Body of pancreas (tissue), 4 donors: Measurements from ENCODE around the gene RAB40C. TPM values are rescaled to one million over a fixed set of nuclear protein-coding genes. Genes with fewer than 3 reads are reported as not detected.

ENCODE experiments used
- ATAC-seq: fragments of 150-250 bp; one replicate; pipeline ENCODE4 v1.9.1; 2016
- DNase-seq, 4 donors: peaks; one replicate each; pipeline ENCODE4 v3.0.0-alpha.2; 2019
- H3K27ac ChIP-seq, 4 donors: fragments of 200-600 bp; sonication (generic); 1 replicate in 3 of 4; 2 replicates in 1 of 4; pipeline versions ENCODE4 v1.5.1 to v1.6.1; 2016 to 2019; ENCODE audit warnings: mild to moderate bottlenecking in 1 of 4, mixed read lengths in 1 of 4, moderate library complexity in 1 of 4
- H3K27me3 ChIP-seq, 2 donors: fragments of 200-600 bp; sonication (generic); one replicate each; pipeline ENCODE4 v1.6.0; 2016; ENCODE audit warnings: mild to moderate bottlenecking in 1 of 2
- H3K36me3 ChIP-seq, 2 donors: fragments of 200-600 bp; sonication (generic); replicated peaks in 1 of 2; 2 replicates each; pipeline ENCODE4 v1.5.1; 2016; ENCODE audit warnings: low read depth in 2 of 2; ENCODE audit not compliant: insufficient read depth in 1 of 2
- H3K4me1 ChIP-seq: fragments of 200-600 bp; sonication (generic); one replicate; pipeline ENCODE4 v1.6.0; 2016
- H3K4me3 ChIP-seq, 2 donors: fragments of 200-600 bp; sonication (generic); 1 replicate in 1 of 2; 2 replicates in 1 of 2; pipeline ENCODE4 v1.5.1; 2016 to 2019
- H3K9me3 ChIP-seq, 3 donors: fragments of 200-600 bp; sonication (generic); 1 replicate in 2 of 3; 2 replicates in 1 of 3; pipeline ENCODE4 v1.5.1; 2016
- POLR2A ChIP-seq, 3 donors: fragments of 450-650 bp; IDR thresholded peaks; one replicate each; pipeline ENCODE4 v1.6.1; 2016; ENCODE audit warnings: antibody characterized with exemption in 3 of 3, mild to moderate bottlenecking in 2 of 3
- WGBS, 2 donors: methylation state at CpG; one replicate each; pipeline ENCODE4 v1.1.5; 2017; 5-methylcytosine and 5-hydroxymethylcytosine counted together
- intact Hi-C: fragments of 100-400 bp; cut with DNase I; formaldehyde crosslinking; loops from one replicate; pipeline ENCODE4 v1.15.1; 2023
- total RNA-seq, 2 donors: library from RNA; depleted of rRNA; stranded (reverse); fragments of >200 nt; gene quantifications; one replicate each; pipeline ENCODE4 v1.1.0, GENCODE V29; 2016
- TF ChIP-seq, protein P1 (sequence below), 7 experiments: fragments of 450-650 bp in 4 of 7; fragments of 200-600 bp in 3 of 7; sonication (generic) in 3 of 7; IDR thresholded peaks; one replicate each; pipeline ENCODE4 v1.5.1; 2016 to 2019; ENCODE audit warnings: antibody characterized with exemption in 7 of 7

The RAB40C gene
- total RNA-seq, 2 donors from 2014 or later, result 37.2 to 41.0 TPM

DNA sequence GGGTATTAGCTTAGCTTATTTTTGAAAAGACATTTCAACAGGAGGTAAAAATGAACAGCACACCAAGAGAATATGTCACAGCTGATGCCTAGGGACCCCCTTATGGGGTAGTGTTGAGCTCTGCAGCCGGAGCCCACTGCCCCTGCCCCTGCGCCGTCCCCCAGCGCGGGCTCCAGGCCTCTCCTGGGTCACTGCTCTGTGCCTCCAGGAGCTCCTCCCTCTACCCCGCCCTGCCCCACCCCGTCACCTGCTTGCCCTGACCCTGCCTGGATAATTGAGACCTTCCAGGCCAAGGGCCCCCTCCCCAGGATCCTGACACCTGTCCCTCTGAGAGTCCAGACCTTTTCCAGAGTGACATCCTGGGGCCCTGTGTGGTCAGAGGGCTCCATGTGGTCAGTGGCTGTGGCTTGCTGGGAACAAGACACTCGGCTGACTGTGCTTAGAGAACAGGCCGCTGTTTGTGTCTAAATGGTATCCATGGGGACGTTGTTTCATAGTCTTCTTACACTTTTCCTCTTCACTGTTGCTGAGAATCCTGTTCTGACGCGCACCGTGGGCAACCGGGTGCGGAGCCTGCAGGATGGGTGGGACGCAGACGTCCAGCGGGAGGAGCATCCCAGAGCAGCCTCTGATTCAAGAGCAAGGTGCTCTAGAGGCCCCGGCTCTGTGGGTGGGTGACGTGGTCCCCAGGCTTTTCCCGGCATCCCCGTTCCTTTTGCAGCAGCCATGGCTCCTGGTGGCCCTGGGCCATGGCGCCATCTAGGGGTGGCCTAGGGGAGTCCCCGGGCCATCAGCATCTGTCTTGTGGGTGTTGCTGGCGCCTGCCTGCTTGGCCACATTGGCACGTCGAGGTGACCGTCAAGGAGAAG is 20.9 kb downstream of the RAB40C start:
- ATAC-seq (peak; percentile 86), DNase-seq (peak; percentile 73 to 81 (median 77))
- H3K36me3 ChIP-seq, result no peaks in the 10 kb centered on the region
- H3K27me3 ChIP-seq, result no peaks in the 10 kb centered on the region
- TF ChIP-seq, protein P1, sequence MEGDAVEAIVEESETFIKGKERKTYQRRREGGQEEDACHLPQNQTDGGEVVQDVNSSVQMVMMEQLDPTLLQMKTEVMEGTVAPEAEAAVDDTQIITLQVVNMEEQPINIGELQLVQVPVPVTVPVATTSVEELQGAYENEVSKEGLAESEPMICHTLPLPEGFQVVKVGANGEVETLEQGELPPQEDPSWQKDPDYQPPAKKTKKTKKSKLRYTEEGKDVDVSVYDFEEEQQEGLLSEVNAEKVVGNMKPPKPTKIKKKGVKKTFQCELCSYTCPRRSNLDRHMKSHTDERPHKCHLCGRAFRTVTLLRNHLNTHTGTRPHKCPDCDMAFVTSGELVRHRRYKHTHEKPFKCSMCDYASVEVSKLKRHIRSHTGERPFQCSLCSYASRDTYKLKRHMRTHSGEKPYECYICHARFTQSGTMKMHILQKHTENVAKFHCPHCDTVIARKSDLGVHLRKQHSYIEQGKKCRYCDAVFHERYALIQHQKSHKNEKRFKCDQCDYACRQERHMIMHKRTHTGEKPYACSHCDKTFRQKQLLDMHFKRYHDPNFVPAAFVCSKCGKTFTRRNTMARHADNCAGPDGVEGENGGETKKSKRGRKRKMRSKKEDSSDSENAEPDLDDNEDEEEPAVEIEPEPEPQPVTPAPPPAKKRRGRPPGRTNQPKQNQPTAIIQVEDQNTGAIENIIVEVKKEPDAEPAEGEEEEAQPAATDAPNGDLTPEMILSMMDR (IDR thresholded peaks at IDR 0.05), result peak; percentile 68 to 88 (median 78)
- no peak for TF ChIP-seq POLR2A (IDR thresholded peaks at IDR 0.05)
- peak overlapping the region in 2 of 4 donors; percentile 3 to 41 for H3K27ac ChIP-seq
- no peaks in the 10 kb centered on the region for H3K9me3 ChIP-seq
- intact Hi-C loops, result no loop called here
- no peak overlapping the region for H3K4me3 ChIP-seq
- H3K4me1 ChIP-seq, result peaks cover 18% of the 10 kb centered on the region
- 52 to 53% methylated on average over 16 to 26 of the region's 28 CpGs for WGBS, 2 donors

DNA sequence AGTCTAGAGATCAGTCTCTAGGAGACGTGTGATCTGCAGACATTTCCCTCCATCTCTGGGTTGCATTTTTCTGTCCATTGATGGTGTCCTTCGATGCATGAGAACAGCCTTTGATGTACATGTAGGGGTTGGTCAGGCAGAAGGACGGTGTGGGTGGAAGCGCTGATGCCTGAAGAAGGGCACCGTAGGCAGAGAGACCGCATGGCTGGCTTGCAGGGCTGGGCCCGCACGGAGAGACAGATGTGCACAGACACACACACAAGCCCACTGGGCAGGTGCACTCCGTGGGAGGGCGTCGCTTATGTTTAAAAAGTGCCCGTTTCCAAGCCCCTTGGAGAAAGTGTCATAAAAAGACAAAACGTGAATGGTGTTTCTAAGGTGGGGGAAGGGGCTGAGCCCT is 25.3 kb downstream of the RAB40C start:
- ATAC-seq (no peak), DNase-seq (no peak)
- 92 to 94% methylated on average over 9 to 13 of the region's 13 CpGs for WGBS, 2 donors
- Histone ChIP-seq H3K4me1 (peaks cover 13% of the 10 kb centered on the region), H3K27ac (no peak overlapping the region), H3K9me3 (no peaks in the 10 kb centered on the region), H3K36me3 (no peaks in the 10 kb centered on the region), H3K27me3 (no peaks in the 10 kb centered on the region), H3K4me3 (no peak overlapping the region)
- TF ChIP-seq, protein P1 (IDR thresholded peaks at IDR 0.05), result no peak
- TF ChIP-seq POLR2A (IDR thresholded peaks at IDR 0.05), result no peak
- intact Hi-C loops, result no loop called here

DNA sequence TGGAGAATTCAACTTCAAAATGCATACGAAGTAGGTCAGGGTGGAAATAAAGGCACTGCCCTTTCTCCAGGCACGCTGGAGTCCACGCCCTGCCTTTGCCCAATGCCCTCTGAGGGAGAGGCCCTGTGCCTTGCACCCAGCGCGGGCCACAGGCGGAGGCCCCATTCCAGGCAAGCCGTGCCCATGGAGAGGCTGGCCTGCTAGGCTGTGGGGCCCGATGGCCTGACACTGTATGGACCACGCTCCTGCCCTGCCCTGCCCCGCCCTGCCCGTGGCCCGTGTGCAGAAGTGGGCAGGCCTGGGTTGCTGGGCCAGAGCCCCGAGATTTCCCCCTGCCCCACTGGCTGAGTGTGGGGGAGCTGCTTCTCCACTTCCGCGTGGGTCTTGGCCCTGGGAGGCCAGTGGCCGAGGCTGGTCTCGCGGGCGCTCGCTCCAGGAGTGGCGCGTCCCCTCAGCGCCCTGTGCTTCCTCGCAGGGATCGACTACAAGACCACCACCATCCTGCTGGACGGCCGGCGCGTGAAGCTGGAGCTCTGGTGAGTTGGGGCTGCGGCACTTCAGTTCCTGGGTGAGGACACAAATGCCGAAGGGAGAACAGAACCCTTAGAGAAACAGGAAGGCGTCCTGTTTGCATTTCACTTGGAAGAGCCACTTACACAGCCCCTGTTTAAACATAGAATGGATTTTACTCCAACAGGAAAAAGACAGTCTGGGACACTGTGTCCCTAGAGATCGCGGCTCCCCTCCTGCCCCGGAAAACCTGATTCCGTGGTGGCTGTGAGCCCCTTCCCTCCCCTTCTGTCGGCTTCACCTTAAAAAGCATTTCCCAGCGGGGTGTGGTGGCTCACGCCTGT is 27.1 kb downstream of the RAB40C start:
- WGBS, 2 donors, result 92 to 96% methylated on average over 14 to 38 of the region's 39 CpGs
- H3K27ac ChIP-seq, result no peak overlapping the region
- no peaks in the 10 kb centered on the region for H3K36me3 ChIP-seq
- H3K27me3 ChIP-seq, result no peaks in the 10 kb centered on the region
- no peak overlapping the region for H3K4me3 ChIP-seq
- DNase-seq (no peak), ATAC-seq (no peak)
- H3K4me1 ChIP-seq, result no peaks in the 10 kb centered on the region
- intact Hi-C loops, result no loop called here
- no peaks in the 10 kb centered on the region for H3K9me3 ChIP-seq
- TF ChIP-seq, protein P1 (IDR thresholded peaks at IDR 0.05), result no peak
- no peak for TF ChIP-seq POLR2A (IDR thresholded peaks at IDR 0.05)

DNA sequence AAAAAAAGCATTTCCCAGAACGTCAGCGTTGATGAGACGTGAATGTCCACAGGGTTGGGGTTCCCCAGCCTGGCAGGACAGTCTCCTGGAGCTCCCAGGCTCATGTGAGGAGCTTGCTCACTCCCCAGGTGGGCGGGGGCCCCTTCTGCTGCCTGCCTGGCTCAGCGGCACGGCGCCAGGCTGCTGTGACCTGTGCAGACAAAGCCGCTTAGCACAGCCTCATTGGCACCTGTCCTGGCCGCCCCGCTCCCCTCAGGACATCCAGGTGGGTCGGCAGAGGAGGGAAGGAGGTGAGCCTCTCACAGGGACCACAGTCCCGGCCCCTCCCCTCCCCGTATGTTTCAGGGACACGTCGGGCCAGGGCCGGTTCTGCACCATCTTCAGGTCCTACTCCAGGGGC is 28.0 kb downstream of the RAB40C start:
- WGBS, 2 donors, result 84 to 89% methylated on average over 12 to 16 of the region's 16 CpGs
- Histone ChIP-seq H3K4me3 (no peak overlapping the region), H3K27ac (no peak overlapping the region), H3K27me3 (no peaks in the 10 kb centered on the region), H3K4me1 (no peaks in the 10 kb centered on the region), H3K36me3 (no peaks in the 10 kb centered on the region), H3K9me3 (no peaks in the 10 kb centered on the region)
- intact Hi-C loops, result no loop called here
- DNase-seq (no peak), ATAC-seq (no peak)
- no peak for TF ChIP-seq POLR2A (IDR thresholded peaks at IDR 0.05)
- TF ChIP-seq, protein P1 (IDR thresholded peaks at IDR 0.05), result no peak
